GM19468 (cell line): ENCODE results near the gene BSND.

Experiments used
- ATAC-seq: cut with Tn5 transposase; IDR thresholded peaks from one replicate; pipeline ENCODE4 v1.9.1; 2021; ENCODE audit warnings: mild to moderate bottlenecking, moderate library complexity, moderate number of reproducible peaks; ENCODE audit not compliant: unreplicated experiment; ENCODE audit errors: extremely low read depth

Gene BSND

DNA sequence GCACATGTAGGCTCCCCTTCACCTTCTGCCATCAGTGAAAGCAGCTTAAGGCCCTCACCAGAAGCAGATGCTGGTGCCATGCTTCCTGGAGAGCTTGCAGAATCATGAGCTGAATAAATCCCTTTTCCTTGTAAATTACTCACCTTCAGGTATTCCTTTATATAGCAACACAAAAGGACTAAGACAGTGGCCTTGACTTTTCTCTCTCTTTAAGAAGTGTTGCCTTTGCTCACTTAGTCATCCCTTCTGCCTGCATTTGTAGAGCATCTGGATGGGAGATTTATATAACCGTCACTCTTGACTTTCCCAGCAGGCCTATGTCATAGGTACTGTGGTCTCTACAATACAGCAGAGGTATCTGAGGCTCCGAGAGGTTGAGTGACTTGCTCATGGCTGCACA lies 44.3 kb downstream of the BSND start:
- no peak for ATAC-seq

DNA sequence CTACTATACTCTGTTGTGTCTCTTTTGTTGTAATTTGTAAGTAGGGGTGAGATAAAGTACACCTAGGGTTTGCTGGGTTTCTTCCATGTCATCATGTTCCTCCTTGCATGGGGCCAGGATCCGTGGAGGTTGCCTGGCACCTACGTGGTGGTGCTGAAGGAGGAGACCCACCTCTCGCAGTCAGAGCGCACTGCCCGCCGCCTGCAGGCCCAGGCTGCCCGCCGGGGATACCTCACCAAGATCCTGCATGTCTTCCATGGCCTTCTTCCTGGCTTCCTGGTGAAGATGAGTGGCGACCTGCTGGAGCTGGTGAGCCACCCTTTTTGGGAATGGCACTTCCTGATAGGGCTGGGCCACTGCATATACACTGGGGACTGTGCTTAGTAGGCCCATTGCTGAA lies 45.0 kb downstream of the BSND start:
- no peak for ATAC-seq

DNA sequence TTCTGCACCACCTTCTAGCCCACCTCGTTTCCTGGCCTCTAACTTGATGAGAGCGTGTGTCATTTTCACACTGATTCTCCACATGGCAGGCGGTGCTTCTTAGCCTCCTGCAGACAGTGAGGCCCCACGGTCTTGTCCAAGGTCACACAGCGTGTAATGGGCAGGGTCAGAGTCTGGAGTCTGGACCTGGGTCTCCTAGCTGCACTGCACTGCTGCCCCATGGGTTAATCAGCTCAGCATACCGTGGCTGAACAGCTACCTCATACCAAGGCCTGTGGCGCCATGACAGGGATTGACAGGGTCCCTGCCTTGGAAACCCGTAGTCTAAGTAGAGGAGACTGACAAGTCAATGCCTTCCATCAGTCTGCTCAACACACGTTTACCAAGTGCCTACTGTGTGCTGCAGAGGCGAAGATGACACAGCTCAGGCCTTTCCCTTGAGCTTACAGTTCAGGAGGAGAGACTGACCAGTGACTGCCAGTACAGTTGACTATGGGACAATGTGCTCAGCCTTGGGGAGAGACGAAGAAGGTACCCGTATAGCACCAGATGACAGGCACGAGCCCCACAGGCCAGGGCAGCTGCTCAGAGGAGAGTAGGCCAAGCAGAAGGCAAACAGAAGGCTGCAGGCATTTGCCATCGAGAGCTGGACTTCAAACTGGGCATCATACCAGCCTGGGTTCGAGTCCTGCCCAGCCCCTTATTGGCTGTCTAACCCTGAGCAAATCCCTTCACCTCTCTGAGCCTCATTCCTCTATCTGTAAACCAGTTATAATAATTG lies 46.1 kb downstream of the BSND start:
- no peak for ATAC-seq

DNA sequence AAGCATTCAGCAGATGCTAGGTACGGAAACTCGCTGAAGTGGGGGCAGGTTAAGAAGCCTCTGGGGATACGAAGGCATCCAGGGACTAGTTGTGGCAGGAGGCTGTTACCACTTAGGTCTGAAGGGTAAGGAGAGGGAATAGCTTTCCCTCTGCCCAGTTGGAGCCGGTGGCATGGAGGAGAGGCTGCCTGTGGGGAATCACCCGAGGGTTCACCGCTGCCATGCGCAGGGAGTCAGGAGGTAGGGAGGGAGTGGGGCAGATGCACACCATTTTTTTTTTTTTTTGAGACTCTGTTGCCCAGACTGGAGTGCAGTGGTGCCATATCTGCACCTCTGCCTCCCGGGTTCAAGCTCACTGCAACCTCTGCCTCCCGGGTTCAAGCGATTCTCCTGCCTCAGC lies 46.7 kb downstream of the BSND start:
- no peak for ATAC-seq

DNA sequence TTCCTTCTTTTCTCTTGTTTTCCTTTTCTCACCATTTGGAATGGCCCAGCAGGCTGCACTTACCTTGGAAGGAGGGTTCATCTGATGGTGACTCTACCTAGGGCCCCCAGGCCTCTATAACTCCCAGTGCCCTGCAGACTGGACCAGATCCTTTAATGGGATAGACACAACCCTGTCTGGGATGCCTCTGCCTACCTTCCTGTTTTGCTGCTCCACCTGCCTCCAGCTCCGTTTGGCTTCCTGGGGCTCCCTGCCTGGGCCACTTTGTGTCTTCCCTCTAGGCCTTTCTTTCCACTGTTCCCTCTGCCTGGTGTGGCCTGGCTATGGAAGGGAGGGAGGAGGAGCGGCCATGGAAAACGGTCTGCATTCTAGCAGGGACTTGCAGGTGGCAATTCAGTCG lies 48.1 kb downstream of the BSND start:
- no peak for ATAC-seq

DNA sequence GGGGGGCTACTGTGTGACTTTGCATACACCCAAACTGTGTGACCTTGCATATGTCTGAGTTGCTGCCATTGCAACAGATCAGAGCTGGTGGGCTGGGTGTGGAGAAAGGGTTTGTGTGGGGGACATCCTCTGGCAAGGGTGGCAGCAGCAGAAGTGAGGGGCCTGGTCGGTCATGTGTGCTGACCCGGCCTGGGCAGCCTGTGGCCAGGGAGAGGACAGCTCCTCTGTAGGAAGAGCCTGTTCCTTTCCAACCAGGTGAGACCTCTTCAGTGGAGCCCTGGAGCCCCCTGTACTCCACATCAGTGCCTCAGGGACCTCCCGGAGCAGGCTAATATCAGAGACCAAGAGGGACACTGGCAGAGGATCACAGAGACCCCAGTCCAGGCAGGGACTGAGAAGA lies 48.9 kb downstream of the BSND start:
- ATAC-seq, result no peak

DNA sequence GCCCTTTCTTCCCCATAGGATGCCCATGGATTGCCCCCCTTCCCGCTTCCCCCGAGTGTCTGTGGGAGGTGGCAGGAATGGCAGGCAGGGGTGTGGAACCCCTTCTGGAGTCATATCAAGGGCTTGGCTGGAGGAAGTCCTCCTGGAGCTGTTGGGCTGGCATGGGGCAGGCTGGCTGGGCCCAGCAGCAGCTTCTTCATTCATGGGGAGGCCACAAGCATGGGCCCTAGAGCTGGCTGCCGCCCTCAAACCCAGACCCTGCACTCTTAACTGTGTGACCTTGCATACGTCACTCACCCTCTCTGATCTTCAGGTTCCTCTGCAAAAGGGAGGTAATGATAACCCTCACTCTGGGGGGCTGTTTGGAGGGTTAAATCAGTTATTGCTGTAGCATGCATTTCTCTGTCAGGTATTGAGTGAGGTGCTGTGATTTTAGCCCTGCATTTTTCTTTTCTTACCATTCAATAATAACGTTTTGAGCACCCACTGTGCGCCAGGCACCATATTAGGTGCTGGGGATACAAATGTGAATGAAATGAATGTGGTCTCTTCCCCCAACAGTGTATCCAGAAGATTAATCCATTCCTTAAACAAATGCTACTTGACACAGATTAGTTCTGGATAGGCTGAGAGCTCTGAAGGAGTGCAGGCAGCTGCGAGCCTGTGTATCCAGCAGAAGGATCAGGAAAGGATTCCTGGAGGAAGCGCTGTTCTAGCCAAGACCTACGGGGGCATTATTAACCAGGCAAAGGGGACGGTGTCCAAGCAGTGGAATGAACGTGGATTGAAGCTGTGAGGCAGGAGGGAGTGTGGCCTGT lies 49.9 kb downstream of the BSND start:
- ATAC-seq, result no peak

DNA sequence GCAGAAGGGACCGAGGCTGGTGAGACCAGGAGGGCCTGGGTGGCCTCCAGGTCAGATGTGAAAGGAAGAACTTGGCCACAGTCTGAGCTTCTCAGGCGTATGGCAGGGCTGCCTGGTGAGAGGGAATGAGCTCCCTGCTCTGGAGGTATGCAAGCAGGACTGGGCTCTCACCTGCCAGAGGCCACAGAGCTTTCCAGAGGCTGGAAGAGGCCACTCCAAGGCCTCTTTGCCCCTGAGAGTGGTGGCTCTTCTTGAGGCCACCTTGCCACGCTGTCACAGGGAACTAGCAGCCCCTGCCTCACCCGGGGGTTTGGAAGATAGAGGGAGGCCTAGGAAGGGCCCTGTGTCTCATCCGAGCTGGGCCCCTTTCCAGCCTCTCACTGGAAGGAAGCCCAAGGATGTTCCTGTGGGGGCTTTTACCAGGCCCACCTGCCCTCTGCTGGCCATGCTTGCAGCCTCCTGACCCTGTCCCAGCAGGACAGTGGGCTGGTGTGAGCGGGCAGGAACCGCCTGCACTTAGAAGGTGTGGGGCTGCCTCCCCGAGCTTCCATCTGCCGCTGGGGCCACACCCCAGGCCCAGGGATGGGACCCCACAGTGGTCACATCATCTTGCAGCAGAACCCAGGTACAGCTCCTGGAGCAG lies 50.7 kb downstream of the BSND start:
- no peak for ATAC-seq

DNA sequence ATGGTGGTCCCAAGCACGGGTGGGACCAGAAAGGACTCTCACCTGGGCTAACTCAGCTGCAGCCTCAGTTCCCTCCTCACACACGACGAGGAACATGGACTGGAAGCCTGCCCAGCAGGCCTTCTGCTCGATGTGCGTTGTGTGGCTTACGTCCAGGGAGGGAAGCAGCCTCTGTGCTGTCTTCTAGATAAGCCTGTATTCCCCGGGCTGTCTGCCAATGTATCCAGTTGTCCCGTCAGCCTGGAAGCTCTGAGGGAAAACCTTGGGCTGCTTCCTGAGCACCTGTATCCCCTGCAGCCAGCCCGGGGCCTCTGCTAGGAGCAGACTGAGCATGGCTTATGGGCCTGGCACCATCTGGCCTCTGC lies 51.2 kb downstream of the BSND start:
- no peak for ATAC-seq

DNA sequence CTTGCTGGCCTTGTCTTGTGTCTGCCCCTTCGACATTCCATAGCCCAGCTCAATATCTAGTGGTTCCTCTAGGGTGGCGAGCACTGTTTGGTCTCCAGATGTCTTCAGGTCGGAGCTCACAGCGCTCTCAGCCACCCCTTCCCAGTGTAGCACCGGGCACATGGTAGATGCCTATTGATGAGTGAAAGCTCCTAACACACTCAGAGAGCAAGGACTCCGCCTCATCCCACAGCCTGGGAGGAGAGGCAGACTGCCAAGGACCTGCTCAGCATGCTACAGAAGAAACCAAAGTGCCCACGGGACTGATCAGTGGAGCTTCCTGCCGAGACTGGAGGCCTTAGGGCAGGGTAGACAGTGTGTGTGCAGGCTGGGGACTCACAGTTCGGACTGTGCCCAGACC lies 51.5 kb downstream of the BSND start:
- no peak for ATAC-seq

DNA sequence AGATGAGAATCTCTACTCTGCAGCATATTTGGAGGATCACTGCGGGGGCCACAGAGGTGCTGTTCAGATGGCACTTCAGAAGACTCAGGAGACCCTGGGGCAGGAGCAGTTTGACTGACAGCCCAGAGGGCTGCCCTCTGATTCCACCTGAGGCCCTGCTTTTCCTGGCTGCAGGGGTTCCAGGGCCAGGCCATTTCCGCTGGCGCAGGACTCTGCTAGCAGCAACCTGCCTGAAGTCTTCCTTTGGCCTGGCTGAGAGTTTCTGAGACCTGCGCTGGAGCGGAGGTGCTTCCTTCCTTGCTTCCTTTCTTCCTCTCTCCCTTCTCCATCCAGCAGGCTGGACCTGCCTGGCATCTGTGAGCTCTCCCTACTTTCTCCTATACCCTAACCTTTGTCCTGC lies 52.4 kb downstream of the BSND start:
- ATAC-seq, result no peak

DNA sequence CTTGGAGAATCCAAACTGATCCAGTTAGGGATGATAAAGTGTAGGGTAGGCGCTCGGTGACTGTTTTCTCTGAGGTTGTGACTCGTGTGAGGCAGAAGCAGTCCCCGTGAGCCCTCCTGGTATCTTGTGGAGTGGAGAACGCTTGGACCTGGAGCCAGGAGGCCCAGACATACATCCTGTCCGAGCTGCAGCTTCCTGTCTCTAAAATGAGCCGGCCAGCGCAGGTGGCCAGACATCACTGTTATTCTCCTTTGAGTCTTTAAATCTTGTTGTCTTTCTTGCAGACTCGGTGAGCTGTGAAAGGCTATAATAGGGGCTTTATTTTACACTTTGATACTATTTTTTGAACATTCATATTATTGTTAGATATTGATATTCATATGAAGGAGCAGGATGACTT lies 52.9 kb downstream of the BSND start:
- ATAC-seq, result no peak

DNA sequence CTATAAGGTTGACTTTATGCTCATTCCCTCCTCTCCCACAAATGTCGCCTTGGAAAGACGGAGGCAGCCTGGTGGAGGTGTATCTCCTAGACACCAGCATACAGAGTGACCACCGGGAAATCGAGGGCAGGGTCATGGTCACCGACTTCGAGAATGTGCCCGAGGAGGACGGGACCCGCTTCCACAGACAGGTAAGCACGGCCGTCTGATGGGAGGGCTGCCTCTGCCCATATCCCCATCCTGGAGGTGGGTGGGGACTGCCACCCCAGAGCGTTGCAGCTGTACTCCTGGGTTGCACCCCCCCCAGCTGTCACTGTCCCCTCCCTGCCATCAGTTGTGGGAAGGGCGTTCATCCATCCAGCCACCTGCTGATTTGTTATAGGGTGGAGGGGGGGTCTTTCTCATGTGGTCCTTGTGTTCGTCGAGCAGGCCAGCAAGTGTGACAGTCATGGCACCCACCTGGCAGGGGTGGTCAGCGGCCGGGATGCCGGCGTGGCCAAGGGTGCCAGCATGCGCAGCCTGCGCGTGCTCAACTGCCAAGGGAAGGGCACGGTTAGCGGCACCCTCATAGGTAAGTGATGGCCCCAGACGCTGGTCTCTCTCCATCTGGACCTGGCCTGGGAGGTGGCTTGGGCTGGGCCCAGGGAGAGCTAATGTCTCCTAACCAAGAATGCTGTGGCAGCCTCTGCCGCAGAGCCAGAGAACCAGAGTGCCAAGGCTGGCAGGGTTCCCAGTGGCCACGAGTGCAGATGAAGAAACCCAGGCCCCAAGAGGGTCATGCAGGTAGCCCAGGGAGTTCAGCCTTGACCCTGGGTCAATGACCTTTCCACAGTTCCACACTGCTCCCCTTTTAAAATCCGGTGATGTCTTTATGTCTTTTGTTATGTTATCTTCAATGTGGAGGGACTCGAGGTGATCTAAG lies 53.7 kb downstream of the BSND start:
- ATAC-seq, result no peak

DNA sequence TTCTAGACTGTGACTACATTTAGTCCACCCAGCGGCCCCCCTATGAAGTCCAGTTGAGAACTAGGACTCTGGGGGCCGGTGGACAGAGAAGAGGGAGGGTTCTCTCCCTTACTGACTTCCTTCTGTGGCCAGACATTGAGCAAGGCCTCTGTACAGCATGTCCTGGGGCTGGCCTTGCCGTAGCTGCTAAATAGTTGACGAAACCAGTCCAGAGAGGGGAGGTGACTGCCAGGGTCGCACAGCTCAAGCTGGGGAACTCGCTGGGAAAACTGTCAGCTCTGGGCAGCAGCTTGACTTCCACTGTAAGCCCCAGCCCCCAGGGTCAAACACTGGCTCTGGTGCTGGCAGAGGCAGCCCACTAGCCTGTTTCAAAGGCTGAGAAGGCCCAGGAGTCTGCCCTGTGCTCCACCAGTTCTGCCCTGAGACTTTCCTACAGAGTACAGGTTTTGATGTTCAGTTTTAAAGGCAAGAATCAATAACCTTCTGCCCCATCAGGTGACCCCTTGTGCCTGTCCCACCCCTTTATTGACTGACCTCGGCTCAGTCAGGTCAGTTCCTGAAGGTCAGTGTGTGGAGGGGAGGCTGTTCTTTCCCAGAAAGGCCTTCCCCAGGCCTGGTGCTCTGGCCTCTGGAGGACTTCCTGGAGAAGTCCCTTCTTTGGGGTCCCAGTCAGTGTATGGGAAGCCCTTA lies 54.7 kb downstream of the BSND start:
- no peak for ATAC-seq

DNA sequence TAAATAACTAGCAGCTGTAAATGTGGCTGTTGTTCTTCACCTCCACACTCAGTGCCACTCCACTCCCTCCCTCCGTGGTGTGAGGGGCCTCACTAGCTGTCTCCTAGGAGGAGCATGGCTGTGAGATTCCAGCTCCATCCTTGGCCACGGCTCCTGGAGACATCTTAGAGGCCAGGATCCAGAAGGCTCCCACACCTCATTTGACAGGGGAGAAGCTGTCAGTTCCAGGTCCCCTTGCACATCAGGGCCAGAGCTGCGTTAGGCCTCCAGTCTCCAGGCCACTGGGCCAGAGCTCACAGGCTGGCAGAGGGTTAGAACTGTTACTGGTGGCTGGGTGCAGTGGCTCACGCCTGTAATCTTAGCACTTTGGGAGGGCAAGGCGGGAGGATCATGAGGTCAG lies 55.7 kb downstream of the BSND start:
- no peak for ATAC-seq

DNA sequence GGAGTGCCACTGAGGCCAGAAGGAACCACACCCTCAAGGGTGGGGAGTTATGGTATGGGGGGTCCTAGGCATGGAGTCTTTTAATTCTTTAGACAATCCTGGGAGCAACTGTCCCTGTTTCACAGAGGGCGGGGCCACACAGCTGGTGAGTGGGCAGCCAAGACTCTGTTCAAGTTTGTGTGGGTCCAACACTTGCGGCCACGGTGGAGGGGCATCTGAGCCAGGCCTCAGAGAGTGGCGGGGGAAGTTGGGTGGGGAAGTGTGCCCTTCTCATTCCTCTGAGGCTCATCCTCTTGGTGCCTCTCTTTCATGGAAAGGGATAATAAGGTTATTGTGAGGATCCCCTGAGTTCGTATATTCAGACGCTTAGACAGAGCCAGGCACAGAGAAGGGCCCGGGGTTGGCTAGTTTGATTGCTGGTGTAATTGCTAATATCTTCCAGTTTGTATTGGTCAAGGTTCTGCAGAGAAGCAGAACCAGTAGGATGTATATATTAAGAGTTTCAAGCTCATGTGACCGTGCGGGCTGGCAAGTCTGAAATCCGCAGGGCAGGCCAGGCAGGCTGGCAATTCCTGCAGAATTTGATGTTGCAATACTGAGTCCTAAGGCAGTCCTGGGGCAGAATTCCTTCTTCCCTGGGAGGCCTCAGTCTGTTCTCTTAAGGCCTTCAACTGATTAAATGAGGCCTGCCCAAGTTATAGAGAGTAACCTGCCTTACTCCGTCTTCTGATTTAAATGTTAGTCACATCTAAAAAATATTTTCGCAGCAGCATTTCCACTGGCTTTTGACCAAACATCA lies 56.5 kb downstream of the BSND start:
- no peak for ATAC-seq

DNA sequence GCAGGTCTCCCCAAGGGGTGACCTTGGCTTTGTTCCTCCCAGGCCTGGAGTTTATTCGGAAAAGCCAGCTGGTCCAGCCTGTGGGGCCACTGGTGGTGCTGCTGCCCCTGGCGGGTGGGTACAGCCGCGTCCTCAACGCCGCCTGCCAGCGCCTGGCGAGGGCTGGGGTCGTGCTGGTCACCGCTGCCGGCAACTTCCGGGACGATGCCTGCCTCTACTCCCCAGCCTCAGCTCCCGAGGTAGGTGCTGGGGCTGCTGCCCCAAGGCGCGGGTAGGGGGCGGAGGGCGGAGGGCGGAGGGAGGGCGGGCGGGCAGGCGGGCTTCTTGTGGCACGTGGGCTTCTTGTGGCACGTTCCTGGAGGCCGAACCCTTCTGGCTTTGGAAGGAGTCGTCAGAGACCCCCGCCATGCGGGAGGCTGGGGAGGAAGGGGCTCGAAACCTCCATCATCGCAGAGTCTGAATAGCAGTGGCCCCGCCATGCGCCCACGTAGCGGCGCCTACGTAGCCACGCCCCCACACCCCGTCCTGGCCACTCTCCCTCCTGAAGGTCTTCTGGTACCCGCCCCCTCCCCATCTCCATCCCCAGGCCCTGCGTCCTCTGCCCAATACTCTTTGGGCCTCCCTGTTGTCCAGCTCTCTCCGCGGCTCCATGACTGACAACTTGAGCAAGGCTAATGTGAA lies 57.4 kb downstream of the BSND start:
- no peak for ATAC-seq

DNA sequence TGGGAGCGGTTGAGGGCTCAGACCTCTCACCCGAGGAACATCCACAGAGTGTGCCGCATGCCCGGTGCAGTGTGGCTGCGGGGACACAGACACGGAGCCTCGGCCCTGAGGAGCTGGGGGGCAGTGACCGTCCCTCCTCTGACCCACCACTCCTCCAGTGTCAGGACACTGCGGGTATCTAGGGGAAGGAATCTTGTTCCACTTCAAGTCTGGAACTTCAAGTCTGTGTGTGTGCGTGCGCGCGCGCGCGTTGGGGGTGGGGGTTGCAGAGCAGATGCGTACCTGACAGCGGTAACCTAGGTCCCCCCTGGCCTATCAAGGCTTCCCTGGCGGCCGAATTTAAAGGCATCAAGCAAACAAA lies 57.9 kb downstream of the BSND start:
- ATAC-seq, result no peak
